GM19467 (cell line): Measurements from ENCODE around the gene ZCCHC24.

ENCODE experiments used
- ATAC-seq: cut with Tn5 transposase; IDR thresholded peaks from one replicate; pipeline ENCODE4 v1.9.1; 2021; ENCODE audit warnings: mild to moderate bottlenecking, moderate library complexity; ENCODE audit not compliant: unreplicated experiment

ZCCHC24 gene

DNA sequence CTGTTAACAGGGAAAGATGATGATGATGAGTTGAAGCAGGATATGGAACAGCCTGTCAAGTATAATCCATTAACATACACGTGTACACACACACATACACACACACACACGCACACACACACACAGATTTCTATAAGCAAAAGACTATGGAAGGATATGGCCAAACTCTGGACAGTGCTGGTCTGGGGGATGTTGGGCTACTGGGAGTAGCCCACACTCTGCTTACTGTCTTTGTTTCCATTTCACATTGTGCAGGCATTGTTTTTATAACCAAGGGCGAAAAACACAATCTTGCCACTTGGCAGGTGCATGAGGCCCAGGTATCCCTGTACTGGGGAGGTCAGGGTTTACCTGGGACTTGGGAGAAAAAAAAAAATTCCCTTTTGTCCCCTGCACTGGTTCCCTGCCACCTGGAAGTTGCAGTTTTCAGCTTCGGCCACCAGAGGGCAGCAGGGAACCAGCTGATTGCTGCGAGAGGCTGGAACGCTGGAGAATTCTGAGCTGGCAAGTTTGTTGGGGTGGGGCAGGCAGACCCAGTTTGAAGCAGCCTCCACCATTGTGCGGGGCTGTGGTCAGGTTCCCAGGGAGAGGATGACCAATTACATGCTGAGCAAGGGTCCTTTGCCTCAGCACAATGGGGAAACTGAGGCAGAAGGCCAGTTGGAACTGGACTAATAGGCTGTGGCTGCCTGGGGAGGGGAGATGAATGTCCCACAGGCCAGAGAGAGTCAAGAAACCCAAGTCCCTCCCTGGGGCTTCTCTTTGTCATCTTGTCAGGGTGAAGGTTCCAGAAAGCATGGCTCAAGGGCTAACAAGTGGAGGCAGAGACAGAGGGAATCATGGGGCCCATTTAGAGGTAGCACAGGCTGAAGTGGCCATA is 70.9 kb downstream of the ZCCHC24 start:
- ATAC-seq = no peak

DNA sequence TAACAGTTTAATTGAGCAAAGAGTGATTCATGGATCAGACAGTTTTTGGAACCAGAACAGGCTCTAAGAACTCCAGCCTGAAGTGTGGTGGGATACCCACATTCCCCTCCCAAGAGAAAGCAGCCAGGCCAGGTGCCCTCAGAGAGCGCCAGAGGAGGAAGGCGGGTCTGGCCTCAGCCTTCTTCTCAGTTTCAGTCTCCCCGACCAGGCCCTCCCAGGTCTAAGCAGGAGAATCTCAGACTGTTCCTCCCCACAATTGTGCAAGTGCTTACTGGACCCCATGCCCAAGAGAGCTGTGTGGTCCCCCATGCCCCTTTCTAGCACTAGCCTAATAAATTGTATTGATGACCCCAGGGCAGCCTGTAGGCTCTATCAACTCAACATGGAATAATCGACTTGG is 72.6 kb downstream of the ZCCHC24 start:
- ATAC-seq = no peak

DNA sequence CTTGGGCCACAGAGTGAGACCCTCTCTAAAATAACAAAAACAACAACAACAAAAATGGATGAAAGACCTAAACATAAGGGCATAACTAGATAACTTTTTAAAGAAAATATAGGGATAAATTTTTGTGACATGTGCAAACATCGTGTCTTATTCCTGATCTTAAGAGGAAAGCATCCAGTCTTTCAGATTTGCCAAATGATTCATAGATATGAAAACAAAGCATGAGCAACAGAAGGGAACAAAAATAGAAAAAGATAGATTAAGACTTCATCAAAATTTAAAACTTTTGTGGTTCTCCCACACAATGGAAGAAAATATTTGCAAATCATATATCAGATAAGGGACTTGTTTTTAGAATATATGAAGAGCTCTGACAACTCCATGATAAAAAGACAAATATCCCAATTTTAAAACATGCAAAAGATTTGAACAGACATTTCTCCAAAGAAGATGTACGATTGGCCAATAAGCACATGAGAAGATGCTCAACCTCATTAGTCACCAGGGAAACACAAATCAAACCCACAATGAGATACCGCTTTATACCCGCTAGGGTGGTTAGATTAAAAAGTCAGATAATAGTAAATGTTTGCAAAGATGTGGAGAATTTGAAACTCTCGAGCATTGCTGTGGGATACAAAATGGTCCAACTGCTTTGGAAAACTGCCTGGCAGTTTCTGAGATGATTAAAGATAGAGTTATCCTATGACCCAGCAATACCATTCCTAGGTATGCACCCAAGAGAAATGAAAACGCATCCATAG is 77.8 kb downstream of the ZCCHC24 start:
- ATAC-seq = no peak

DNA sequence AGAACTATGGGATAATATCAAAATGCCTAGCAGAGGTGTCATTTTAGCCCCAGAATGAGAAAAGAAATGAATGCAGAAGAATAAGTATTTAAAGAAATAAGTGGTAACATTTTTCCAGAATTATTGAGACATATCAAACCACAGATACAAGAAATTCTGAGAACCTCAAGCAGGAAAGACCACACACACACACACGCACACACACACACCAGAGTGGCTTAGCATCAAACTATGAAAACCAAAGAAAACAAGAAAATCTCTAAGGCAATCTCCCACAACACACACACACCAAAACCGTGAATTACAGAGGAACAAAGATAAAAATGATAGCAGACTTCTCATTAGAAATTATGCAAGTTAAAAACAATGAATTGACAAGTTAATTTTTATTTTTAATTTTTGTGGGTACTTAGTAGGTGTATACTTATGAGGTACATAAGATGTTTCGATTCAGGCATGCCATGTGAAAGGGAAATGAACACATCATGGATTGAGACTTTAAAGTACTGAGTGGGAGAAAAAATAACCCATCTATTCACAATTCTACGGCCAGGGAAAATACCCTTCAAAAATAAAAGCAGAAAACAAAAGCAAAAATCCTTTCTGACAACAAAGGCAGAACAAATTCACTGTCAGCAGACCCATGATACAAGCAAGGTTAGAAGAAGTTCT is 83.6 kb downstream of the ZCCHC24 start:
- ATAC-seq = no peak

DNA sequence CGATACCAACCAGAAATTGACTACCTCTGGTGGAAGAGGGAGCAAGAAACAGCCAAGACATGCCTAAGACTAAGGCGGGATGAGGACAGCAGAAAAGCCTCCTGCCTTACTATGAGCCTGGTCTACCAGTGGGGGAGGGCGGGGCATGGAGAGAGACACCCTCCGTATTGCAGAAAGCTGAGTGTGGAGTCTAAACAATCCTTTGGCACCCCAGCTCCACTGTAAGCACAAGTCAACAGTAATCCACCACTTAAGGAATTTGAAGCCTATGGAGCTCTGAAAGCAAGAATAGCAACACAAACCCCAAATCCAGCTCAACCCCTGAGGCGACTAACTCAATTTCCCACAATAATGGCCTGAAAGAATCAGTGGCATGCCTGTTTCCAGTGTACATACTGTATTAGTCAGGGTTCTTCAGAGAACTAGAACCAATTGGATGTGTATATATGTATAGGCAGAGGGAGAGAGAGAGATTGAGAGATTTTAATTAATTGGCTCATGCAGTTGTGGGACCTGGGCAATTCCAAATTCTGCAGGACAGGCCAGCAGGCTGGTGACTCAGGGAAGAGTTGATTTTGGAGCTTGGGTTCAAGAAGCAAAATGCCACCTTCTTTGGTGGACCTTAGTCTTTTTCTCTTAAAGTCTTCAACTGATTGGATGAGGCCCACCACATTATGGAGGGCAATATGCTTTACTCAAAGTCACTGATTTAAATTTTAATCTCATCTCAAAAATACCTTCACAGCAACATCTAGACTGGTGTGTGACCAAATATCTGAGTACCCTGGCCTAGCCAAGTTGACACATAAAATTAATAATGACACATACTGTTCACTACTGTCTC is 84.7 kb downstream of the ZCCHC24 start:
- no peak for ATAC-seq

DNA sequence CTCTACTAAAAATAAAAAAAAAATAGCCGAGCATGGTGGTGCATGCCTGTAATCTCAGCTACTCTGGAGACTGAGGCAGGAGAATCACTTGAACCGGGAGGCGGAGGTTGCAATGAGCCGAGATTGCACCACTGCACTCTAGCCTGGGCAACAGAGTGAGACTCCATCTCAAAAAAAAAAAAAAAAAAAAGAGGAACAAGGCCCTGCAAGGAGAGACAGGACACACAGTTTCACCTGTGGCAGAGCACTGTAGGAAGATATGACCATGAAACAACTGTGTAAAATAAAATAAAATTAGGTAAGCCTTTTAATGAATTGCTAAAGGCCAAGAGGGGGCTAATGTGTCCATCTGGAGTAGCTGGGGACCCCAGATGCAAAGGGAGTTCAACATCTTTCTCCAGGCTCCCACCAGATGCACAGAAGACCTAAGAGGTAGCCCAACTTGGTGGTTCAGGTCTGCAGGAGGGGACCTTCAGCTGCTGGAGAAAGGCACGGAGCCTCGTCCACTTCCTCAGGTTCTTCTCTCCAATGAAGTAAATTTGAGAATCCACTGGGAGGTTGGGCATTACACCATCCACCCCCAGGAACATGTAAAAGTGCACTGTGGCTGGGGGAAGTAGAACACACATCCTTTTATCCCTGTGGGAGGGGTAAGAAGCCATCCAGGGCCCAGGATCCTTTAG is 85.5 kb downstream of the ZCCHC24 start:
- no peak for ATAC-seq

DNA sequence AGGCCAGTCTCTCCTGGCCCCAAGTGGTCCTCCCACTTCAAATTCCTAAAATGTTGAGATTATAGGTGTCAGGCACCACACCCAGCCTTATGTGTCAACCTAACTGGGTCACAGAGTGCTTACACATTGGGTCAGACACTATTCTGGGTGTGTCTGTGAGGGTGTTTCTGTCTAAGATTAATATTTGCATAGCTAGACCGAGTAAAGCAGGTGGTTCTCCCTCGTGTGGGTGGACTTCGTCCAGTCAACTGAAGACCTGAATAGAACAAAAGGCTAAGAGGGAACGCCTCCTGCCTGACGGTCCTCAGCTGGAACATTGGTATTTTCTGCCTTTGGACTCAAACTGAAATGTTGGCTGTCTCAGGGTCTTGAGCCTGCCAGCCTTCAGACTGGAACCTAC is 86.6 kb downstream of the ZCCHC24 start:
- ATAC-seq = no peak

DNA sequence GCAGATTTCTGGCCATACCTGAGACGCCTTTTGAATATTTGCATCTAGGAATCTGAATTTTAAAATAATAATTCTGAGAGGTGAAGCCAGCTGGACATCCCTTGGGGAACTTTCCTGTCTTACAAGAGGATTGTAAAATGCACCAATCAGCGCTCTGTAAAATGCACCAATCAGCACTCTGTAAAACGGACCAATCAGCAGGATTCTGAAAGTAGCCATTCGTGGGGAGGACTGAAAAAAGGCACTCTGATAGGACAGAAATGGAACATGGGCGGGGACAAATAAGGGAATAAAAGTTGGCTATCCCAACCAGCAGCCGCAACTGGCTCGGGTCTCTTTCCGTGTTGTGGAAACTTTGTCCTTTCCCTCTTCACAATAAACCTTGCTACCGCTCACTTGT is 88.2 kb downstream of the ZCCHC24 start:
- no peak for ATAC-seq

DNA sequence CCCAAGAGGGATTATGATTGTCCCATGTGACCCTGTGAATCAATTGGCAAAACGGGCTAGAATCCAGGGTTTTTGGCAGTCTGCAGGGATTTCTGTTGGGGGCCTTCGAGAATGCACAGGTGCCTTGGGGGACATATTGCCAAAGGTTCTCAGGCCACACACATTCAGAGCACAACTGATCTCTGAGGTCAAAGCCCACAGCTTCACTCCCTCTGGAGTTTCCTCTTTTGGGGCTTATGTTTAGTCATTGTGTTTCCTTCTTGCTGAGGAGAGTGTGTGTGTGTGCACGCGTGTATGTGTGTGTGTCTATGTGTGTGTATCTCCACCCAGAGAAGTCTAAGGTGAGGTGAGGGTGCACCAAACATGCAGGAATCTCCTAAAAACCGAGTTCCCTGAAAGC is 89.3 kb downstream of the ZCCHC24 start:
- no peak for ATAC-seq

DNA sequence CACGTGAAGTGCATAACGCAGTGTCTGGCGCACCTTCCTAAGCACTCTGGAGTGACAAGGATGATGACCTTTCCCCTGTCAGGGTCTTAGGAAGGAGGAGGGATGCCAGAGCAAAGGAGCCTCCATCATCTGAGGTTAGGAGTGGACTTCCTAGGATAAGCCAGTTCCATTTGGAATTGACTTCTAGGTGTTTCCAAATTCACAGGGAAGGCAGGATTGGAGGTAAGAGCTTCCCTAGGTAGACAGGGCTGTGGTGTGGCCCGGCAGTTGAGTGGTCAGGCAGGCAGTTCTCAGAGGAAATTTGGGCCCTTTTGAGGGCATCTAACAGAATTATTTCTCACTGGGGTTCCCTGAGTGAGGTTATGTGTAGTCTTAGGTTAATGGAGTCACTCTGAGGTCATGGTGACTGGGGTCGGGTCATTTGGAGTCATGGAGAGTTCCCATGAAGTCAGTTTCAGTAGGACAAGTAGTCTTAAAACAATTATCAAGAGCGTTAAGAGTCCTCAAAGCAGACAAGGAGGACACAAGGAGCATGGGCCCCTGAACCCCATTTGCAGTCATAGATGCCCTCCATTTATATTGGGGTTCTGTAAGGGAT is 89.9 kb downstream of the ZCCHC24 start:
- ATAC-seq = no peak

DNA sequence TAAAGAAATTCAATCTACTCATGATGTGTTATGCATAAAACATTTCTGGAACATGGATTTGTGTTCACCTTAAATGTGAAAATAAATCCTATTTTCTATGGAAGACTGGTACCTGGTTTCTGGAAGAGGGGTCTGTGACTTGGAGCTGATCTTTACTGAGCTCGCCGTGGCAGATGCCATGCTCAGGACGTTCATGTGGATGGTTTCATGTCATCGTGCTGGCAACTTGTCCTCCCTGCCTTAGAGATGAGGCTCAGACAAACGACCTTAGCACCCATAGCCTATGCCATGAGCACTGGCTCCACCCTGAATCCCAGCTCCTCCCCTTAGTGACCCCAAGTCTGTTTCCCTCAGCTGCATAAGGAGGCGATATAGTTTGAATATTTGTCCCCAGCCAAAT is 90.8 kb downstream of the ZCCHC24 start:
- ATAC-seq = no peak

DNA sequence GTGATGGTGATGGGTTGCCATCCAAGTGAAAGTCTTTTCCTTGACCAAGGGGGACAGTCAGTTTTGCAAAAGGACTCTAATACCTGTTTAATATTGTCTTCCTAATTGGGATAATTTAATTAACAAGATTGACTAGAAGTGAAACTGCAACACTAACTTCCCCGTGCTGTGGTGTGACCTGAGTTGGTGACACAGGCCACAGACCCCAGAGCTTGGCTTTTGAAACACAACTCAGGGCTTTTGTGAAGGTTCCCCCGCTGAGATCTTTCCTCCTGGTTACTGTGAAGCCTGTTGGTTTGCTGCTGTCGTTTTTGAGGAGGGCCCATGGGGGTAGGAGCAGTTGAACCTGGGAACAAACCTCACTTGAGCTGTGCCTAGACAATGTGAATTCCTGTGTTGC is 91.3 kb downstream of the ZCCHC24 start:
- ATAC-seq = no peak

DNA sequence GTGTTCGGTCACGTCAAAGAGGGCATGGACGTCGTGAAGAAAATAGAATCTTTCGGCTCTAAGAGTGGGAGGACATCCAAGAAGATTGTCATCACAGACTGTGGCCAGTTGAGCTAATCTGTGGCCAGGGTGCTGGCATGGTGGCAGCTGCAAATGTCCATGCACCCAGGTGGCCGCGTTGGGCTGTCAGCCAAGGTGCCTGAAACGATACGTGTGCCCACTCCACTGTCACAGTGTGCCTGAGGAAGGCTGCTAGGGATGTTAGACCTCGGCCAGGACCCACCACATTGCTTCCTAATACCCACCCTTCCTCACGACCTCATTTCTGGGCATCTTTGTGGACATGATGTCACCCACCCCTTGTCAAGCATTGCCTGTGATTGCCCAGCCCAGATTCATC is 91.7 kb downstream of the ZCCHC24 start:
- no peak for ATAC-seq

DNA sequence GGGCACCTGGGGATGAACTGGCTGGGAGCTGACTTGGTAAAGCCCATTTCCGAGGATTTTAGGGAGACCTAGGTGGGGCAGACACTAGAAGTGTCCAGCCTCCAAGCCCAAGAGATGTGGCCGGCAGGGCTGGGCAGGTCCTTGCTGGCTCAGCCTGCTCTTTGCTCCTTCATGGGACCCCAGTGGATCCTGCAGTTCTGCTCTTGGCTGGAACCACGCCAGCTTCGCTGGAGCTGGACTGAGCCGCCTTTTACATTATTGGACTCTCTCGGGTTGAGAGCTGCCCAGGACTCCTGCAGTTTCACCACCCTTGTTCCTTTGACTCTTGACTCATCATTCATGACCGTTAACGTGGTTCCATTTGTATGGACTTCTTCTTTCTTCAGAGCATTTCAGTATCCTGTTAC is 92.4 kb downstream of the ZCCHC24 start:
- ATAC-seq = no peak

DNA sequence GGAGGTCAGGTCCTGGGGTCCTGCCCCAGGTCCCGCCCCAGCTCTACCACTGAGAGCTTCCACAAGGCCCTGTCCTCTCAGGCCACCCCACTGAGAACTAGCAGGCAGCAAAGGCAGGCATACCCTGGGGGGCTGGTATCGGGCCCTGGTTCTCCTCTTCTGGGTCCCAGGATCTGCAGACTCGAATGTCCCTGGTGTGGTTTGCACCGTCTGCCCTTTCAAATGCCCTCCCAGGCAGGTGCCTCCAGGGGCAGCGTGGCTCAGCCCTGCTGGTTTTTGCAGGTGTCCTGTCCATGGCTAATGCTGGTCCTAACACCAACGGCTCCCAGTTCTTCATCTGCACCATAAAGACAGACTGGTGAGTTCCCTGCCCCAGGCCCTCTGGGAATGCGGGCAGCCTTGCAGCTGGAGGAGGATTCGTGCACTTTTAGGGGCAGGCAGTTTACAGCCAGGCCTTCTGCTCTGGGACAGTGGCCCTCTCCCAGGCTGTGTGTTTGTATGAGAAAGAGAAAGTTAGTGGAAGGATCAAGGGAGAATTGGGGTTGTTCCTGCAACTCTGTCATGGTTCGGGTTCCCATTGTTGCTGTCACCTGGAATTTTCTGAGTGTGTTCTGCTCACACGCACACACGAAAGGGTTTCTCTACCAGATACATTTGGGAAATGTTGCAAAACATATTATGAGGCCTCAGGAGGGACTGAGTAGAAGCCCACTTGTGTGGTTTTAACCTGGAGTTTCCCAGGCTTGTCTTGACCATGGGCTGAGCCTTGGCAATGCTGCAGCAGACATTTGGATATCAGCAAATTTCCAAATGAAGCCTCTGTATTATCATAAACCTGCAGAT is 93.2 kb downstream of the ZCCHC24 start:
- no peak for ATAC-seq

DNA sequence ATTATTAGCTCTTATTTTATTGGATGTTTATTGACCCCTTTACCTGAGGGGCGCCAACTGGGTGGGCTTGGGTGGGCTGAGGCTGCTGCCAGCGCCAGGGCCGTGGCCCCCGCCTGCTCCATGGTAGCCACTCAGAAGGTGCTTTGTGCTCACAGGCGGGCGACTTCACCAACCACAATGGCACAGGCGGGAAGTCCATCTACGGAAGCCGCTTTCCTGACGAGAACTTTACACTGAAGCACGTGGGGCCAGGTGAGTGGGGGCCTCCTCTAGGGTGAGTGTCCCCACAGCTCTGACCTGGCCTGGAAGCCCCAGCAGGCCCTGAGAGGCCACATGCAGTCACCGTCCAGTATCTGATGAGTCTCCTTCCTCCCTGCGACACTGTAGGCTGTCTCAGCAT is 94.1 kb downstream of the ZCCHC24 start:
- ATAC-seq = no peak

DNA sequence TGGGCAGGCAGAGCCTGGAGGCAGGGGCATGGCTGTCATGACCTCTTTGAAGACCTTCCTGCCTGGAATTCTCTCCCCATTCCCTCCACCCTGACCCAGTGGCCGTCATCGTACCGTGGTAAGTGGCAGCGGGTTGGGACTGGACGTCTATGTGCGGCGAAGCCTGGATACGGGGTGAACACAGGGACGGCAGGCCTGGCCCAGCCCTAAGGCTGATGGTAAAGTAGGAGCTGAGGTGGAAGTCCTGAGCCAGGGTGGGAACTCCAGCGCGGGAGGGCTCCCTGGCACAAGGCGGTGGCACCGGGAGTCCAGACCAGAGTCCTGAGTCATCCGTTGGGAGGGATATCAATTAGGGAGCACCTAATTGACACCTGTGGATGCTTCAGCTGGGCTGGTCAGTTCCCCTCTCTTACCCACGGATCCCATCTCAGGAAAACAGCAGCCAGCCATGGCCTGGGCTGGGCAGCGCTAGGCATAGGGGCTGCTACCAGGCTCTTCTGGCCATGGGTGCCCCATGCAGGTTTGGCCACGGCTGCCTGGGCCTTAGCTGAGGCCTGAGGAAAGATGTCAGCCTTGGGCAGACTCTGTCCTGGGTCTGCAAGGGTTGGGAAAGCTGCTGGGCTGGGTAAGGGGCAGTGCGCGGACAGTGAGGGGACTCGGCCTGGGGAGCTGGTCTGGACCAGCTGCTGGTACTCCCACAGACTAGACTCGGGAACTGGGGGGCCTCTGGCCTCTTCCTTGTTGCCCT is 94.8 kb downstream of the ZCCHC24 start:
- no peak for ATAC-seq

DNA sequence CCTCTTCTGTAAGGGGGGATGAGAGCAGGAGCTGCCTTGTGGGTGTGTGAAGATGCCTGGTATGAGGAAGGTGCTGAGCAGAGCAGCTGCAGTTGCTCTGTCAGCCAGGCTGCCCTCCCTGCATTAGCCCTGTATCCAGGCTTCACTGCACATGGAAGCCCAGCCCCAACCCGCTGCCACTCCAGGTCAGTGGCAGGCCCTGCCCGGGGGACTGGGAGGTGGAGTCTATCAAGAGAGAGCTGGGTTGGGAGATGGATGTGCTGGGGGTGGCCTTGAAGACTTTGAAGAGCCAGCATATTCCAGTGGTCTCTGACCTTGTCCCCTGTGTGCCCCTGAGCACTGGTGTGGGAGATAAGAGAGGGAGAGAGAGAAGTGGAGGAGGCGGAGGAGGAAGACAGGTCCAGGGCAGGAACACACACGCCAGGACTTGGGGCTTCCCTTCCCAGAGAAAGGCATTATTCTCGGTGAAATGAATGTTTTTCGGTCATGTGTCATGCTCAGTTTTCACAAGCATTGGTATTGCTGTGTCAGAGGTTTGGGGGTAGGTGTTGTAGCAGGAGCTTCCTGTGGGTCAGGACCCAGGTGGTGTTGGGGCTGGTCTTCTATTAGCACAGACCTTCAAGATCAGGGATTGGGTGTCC is 95.5 kb downstream of the ZCCHC24 start:
- no peak for ATAC-seq
